ENCODE data around the gene VEPH1. TPM values are rescaled to one million over a fixed set of nuclear protein-coding genes. Genes with fewer than 3 reads are reported as not detected.

VEPH1 gene
- total and polyA plus RNA-seq, 12 donors = 0.07 to 0.85 (median 0.56) TPM; not detected in 5

- Histone ChIP-seq H3K4me1 (peaks cover 0 to 4% (median 0%) of the 10 kb centered on the region in 9 donors), H3K27ac (no peak overlapping the region), H3K36me3 (no peaks in the 10 kb centered on the region), H3K4me3 (no peak overlapping the region), H3K9me3 (peaks cover 0 to 5% (median 0%) of the 10 kb centered on the region in 11 donors), H3K27me3 (peaks cover 0 to 3% (median 0%) of the 10 kb centered on the region in 7 donors)
- no peak for DNase-seq
- WGBS, 2 donors = 34 to 40% methylated on average over 1 of the region's 1 CpG
- ATAC-seq = no peak
- intact Hi-C loops (cut with DNase I) = loop anchor here in 4 of 10 donors (10.0 kb wide), 1 partner anchor 152 kb away; no protein-coding TSS in a partner anchor
- no peak for TF ChIP-seq CTCF (IDR thresholded peaks at IDR 0.05)
Observed at GRCh38 chr3:157356541-157356940, 146.7 kb downstream of the VEPH1 start.

- Histone ChIP-seq H3K9me3 (peaks cover 0 to 5% (median 0%) of the 10 kb centered on the region in 11 donors), H3K27me3 (peaks cover 0 to 3% (median 0%) of the 10 kb centered on the region in 7 donors), H3K4me1 (peaks cover 0 to 4% (median 0%) of the 10 kb centered on the region in 9 donors), H3K27ac (no peak overlapping the region), H3K4me3 (no peak overlapping the region), H3K36me3 (no peaks in the 10 kb centered on the region)
- intact Hi-C loops (cut with DNase I) = loop anchor here in 4 of 10 donors (10.0 kb wide), 1 partner anchor 150 kb away; no protein-coding TSS in a partner anchor
- WGBS, 2 donors = 75 to 77% methylated on average over 2 of the region's 2 CpGs
- DNase-seq (no peak), ATAC-seq (no peak)
- TF ChIP-seq CTCF (IDR thresholded peaks at IDR 0.05) = no peak
Observed at GRCh38 chr3:157355276-157355675, 147.9 kb downstream of the VEPH1 start.

GRCh38 chr3:157354722-157355121 lies 148.5 kb downstream of the VEPH1 start:
- H3K36me3 ChIP-seq = no peaks in the 10 kb centered on the region
- ATAC-seq = no peak
- H3K9me3 ChIP-seq = peaks cover 0 to 10% (median 0%) of the 10 kb centered on the region in 11 donors
- H3K4me3 ChIP-seq = no peak overlapping the region
- DNase-seq = no peak
- WGBS, 2 donors = 24 to 30% methylated on average over 1 of the region's 1 CpG
- H3K27ac ChIP-seq = no peak overlapping the region
- TF ChIP-seq CTCF (IDR thresholded peaks at IDR 0.05) = peak in 7 of 9 donors; percentile 15 to 47 (median 32)
- peaks cover 0 to 3% (median 0%) of the 10 kb centered on the region in 7 donors for H3K27me3 ChIP-seq
- intact Hi-C loops (cut with DNase I) = loop anchor here in 4 of 10 donors (10.0 kb wide), 1 partner anchor 150 kb away; no protein-coding TSS in a partner anchor
- H3K4me1 ChIP-seq = peaks cover 0 to 1% (median 0%) of the 10 kb centered on the region in 9 donors

- WGBS, 2 donors = 89 to 91% methylated on average over 1 of the region's 1 CpG
- no peak for TF ChIP-seq CTCF (IDR thresholded peaks at IDR 0.05)
- DNase-seq = no peak
- Histone ChIP-seq H3K27ac (no peak overlapping the region), H3K36me3 (no peaks in the 10 kb centered on the region), H3K4me3 (no peak overlapping the region), H3K4me1 (no peaks in the 10 kb centered on the region), H3K27me3 (peaks cover 0 to 3% (median 0%) of the 10 kb centered on the region in 7 donors), H3K9me3 (peaks cover 0 to 11% (median 0%) of the 10 kb centered on the region in 11 donors)
- intact Hi-C loops (cut with DNase I) = loop anchor here in 4 of 10 donors (10.0 kb wide), 1 partner anchor 149 kb away; no protein-coding TSS in a partner anchor
- ATAC-seq = no peak
Observed at GRCh38 chr3:157354254-157354653, 149.0 kb downstream of the VEPH1 start.
